ENCODE measurements around the gene PRPSAP2. TPM values are rescaled to one million over a fixed set of nuclear protein-coding genes. Genes with fewer than 3 reads are reported as not detected.
"Not testable (repeated sequence)": the region's sequence is repeated elsewhere in the genome, so short reads cannot be mapped to it uniquely, and the experiment has no call there.

The PRPSAP2 gene
- total and polyA plus RNA-seq, 9 donors: 21.9 to 32.1 (median 25.5) TPM

DNA sequence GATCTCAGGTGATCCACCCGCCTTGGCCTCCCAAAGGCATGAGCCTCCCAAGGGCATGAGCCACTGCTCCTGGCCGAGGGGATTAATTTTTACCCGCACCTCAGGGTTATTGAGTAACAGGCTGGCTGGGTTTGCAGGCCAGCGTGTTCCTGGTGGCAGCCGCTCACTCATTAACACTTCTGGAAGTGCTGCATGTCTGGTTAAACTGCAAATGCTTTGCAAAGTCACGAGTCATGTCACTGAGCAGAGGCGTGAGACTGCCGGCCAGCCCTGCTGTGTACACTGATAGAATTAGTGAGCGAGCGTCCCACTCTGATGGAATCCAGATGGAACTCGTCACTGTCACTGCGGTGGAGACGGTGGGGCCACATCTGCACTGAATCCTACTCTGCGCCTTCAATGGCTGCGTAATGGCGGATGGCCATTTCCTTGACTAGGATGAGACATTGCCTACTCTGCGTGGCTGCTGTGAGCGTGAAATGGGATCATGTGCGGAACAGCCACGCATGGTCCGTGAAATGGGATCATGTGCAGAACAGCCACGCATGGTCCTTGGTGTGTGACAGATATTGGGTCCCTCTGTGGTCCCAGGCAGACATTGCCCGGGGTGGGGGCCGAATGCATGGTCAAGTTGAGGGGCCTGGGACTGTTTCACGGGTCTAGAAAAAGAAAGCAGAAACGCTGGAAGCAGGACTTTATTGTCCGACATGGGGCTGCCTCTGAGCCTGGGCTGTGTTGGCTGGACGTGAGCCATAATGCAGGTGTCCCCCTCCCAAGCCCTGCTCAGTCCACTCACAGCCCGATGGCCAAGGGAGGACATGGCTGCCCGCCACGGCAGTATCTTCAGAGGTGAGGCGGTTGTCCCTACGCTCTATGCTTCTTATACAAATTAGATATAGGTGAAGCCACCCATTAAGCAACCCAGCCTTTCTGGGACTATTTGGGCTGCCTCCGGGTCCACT, 93.3 kb downstream of the PRPSAP2 start:
- H3K27me3 ChIP-seq (ENCODE audit: control insufficient read depth, insufficient read depth, low read length): peaks cover 6% of the 10 kb centered on the region
- no peaks in the 10 kb centered on the region for H3K4me1 ChIP-seq (ENCODE audit: control insufficient read depth, insufficient read depth, low read length)
- H3K36me3 ChIP-seq (ENCODE audit: control insufficient read depth, insufficient read depth, low read length): no peaks in the 10 kb centered on the region
- no peak overlapping the region for H3K4me3 ChIP-seq (ENCODE audit: low read length)
- no peak for DNase-seq
- H3K9me3 ChIP-seq (replicated peaks; ENCODE audit: control insufficient read depth, low read depth, low read length): no peaks in the 10 kb centered on the region
- no peak overlapping the region for H3K27ac ChIP-seq (ENCODE audit: low read length)
- 61% methylated on average over 29 of the region's 34 CpGs for WGBS (ENCODE audit: insufficient coverage)

DNA sequence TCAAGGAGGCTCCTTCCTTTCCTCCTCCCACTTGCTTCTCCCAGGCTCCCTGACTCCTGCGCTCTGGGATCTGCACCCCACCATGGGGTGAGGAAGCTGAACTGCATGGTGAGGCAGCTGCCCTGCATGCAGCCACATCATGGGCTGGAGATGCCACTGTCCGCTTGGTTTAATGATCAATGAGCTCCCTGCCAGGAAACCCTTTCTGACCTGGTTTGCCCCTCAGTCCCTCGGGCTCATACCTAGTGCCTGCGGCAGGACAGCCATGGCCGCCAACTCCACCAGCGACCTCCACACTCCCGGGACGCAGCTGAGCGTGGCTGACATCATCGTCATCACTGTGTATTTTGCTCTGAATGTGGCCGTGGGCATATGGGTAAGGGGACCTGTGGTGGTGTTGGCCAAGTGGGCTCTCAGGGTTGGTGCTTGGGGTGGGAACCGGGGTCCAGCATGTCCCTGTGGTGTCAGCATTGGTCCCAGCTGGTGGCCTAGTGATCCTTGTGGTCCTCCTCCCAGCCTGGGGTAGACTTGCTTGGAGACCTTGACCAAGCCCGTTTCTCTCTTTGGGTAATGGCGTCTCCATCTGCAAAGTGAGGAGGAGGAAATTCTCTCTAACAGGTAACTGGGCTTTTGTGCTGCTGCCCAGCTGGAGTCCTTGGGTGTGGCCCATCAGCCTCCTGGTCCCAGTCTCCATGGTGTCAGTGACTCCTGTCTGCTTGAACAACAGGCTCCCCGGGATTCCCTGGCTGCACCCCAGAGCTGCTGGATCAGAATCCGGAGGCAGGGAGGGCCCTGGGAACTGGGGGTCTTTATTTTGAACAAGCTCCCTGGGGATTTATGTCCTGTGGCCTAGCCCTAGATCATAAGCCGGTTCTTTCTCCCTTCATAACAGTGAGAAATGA, 94.3 kb downstream of the PRPSAP2 start, which contains the start of gene SLC5A10:
Gene SLC5A10 (plus strand): TSS at position 225 of the 902 bp plus-strand sequence. CDS start 41 bp downstream, at position 266.
- Histone ChIP-seq H3K36me3 (ENCODE audit: control insufficient read depth, insufficient read depth, low read length) (no peaks in the 10 kb centered on the region), H3K4me1 (ENCODE audit: control insufficient read depth, insufficient read depth, low read length) (no peaks in the 10 kb centered on the region), H3K27me3 (ENCODE audit: control insufficient read depth, insufficient read depth, low read length) (peaks cover 6% of the 10 kb centered on the region), H3K9me3 (replicated peaks; ENCODE audit: control insufficient read depth, low read depth, low read length) (no peaks in the 10 kb centered on the region), H3K4me3 (ENCODE audit: low read length) (no peak within 1 kb of the TSS), H3K27ac (ENCODE audit: low read length) (no peak within 1 kb of the TSS)
- WGBS (ENCODE audit: insufficient coverage): 68% methylated on average over 6 of the region's 17 CpGs
- DNase-seq: no peak

DNA sequence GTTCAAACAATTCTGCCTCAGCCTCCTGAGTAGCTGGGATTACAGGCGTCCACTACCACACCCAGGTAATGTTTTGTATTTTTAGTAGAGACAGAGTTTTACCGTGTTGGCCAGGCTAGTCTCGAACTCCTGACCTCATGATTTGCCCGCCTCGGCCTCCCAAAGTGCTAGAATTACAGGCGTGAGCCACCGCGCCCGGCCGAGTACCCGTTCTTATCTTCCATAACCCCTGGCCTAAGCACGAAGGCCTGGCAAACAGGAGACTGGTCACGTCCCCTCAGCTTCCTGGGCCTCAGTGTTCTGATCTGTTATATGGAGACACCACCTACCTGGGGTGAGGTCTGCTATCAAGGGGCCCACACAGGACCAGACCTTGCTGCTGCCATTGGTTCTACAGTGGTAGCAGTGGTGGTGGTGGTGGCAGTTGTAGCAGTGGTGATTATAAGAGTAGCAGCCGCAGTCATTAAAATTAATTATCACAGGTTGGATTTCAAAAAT, 95.3 kb downstream of the PRPSAP2 start:
- Histone ChIP-seq H3K4me3 (ENCODE audit: low read length) (no peak overlapping the region), H3K9me3 (replicated peaks; ENCODE audit: control insufficient read depth, low read depth, low read length) (no peaks in the 10 kb centered on the region), H3K4me1 (ENCODE audit: control insufficient read depth, insufficient read depth, low read length) (no peaks in the 10 kb centered on the region), H3K36me3 (ENCODE audit: control insufficient read depth, insufficient read depth, low read length) (no peaks in the 10 kb centered on the region), H3K27me3 (ENCODE audit: control insufficient read depth, insufficient read depth, low read length) (peaks cover 6% of the 10 kb centered on the region), H3K27ac (ENCODE audit: low read length) (no peak overlapping the region)
- DNase-seq: no peak
- WGBS (ENCODE audit: insufficient coverage): 92% methylated on average over 12 of the region's 14 CpGs

DNA sequence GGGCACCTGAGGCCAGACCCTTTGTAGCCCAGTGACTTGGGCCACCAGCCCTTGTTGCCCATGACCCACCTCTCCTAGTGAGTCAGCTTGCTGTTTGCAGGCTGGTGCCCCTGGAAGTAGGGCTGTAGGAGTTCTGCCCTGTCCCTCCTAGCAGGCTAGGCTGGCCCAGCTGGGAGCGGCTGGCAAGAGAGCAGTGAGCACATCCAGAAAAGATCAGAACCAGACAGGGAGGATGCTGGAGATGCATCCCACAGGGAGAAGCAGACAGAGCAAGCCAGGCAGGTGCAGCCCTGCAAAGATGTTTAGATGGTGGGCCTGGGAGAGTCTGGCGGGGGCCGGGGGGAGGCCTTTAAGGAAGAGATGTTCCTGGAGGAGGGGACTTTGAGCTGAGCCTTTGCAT, 96.4 kb downstream of the PRPSAP2 start:
- H3K9me3 ChIP-seq (replicated peaks; ENCODE audit: control insufficient read depth, low read depth, low read length): no peaks in the 10 kb centered on the region
- DNase-seq: no peak
- H3K4me1 ChIP-seq (ENCODE audit: control insufficient read depth, insufficient read depth, low read length): no peaks in the 10 kb centered on the region
- 58% methylated on average over 3 of the region's 3 CpGs for WGBS (ENCODE audit: insufficient coverage)
- peaks cover 6% of the 10 kb centered on the region for H3K27me3 ChIP-seq (ENCODE audit: control insufficient read depth, insufficient read depth, low read length)
- no peak overlapping the region for H3K4me3 ChIP-seq (ENCODE audit: low read length)
- no peak overlapping the region for H3K27ac ChIP-seq (ENCODE audit: low read length)
- H3K36me3 ChIP-seq (ENCODE audit: control insufficient read depth, insufficient read depth, low read length): no peaks in the 10 kb centered on the region

DNA sequence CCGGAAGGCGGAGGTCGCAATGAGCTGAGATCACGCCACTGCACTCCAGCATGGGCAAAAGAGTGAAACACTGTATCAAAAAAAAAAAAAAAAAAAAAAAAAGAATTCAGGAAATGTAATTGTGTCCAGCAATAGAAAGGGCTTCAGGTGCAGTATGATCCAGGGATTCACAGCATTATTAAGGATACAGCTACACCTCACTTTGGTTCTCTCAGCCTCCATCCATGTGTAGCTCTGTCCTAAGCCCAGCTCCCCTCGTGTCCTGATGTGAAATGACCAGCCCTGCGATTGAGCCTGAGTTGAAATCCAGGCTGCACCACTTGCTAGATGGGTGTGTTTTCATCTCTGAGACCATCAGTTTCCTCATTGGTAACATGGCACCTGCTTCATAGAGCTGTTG, 97.1 kb downstream of the PRPSAP2 start:
- no peak for DNase-seq
- no peaks in the 10 kb centered on the region for H3K36me3 ChIP-seq (ENCODE audit: control insufficient read depth, insufficient read depth, low read length)
- WGBS (ENCODE audit: insufficient coverage): 80% methylated on average over 2 of the region's 6 CpGs
- H3K27ac ChIP-seq (ENCODE audit: low read length): no peak overlapping the region
- no peak overlapping the region for H3K4me3 ChIP-seq (ENCODE audit: low read length)
- no peaks in the 10 kb centered on the region for H3K4me1 ChIP-seq (ENCODE audit: control insufficient read depth, insufficient read depth, low read length)
- peaks cover 4% of the 10 kb centered on the region for H3K27me3 ChIP-seq (ENCODE audit: control insufficient read depth, insufficient read depth, low read length)
- no peaks in the 10 kb centered on the region for H3K9me3 ChIP-seq (replicated peaks; ENCODE audit: control insufficient read depth, low read depth, low read length)

DNA sequence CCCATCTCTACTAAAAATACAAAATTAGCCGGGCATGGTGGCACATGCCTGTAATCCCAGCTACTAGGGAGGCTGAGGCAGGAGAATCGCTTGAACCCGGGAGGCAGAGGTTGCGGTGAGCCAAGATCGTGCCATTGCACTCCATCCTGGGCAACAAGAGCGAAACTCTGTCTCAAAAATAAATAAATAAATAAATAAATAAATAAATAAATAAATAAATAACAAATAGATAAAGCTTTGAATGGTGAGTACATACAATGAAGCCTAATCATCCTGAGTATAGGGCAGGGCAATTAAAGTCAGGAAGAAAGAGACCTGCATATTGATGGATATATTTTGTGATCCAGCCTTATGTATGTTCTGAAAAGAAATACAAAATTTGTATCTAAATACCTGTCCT, 98.1 kb downstream of the PRPSAP2 start:
- H3K27me3 ChIP-seq (ENCODE audit: control insufficient read depth, insufficient read depth, low read length); H3K4me3 ChIP-seq (ENCODE audit: low read length); H3K4me1 ChIP-seq (ENCODE audit: control insufficient read depth, insufficient read depth, low read length); H3K36me3 ChIP-seq (ENCODE audit: control insufficient read depth, insufficient read depth, low read length); DNase-seq; H3K27ac ChIP-seq (ENCODE audit: low read length); H3K9me3 ChIP-seq (replicated peaks; ENCODE audit: control insufficient read depth, low read depth, low read length): not testable (repeated sequence)
- WGBS (ENCODE audit: insufficient coverage): no CpG with 5 or more reads among the region's 6 CpGs

DNA sequence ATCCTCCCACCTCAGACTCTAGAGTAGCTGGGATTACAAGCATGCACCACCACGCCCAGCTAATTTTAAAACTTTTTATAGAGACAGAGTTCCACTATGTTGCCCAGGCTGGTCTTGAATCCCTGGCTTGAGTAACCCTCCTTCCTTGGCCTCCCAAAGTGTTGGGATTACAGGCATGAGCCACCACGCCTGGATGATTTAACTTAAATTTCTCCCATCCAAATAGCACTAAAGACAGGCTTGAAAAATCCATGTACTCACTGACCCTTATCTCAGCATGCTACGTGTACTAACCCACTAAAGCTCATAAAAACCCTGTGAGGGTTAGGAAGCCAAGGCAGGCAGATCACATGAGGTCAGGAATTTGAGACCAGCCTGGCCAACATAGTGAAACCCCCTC, 98.7 kb downstream of the PRPSAP2 start:
- Histone ChIP-seq H3K4me3 (ENCODE audit: low read length) (no peak overlapping the region), H3K27ac (ENCODE audit: low read length) (no peak overlapping the region), H3K4me1 (ENCODE audit: control insufficient read depth, insufficient read depth, low read length) (peaks cover 7% of the 10 kb centered on the region), H3K9me3 (replicated peaks; ENCODE audit: control insufficient read depth, low read depth, low read length) (no peaks in the 10 kb centered on the region), H3K27me3 (ENCODE audit: control insufficient read depth, insufficient read depth, low read length) (no peaks in the 10 kb centered on the region), H3K36me3 (ENCODE audit: control insufficient read depth, insufficient read depth, low read length) (no peaks in the 10 kb centered on the region)
- no peak for DNase-seq
- 81% methylated on average over 2 of the region's 3 CpGs for WGBS (ENCODE audit: insufficient coverage)

DNA sequence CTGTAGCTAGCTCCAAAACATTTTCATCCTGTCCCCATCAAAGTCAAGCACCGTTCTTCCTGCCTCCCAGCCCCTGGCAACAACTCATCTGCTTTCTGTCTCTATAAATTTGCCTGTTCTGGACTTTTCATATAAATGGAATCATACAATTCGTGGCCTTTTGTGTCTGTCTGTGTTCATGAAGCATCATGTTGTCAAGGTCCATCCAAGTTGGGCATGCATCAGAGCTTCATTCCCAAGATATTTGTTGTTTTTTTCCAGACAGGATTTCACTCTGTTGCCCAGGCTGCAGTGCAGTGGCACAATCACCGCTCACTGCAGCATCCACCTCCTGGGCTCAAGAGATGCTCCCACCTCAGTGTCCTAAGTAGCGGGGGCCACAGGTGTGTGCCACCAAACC, 99.9 kb downstream of the PRPSAP2 start:
- Histone ChIP-seq H3K4me3 (ENCODE audit: low read length) (no peak overlapping the region), H3K4me1 (ENCODE audit: control insufficient read depth, insufficient read depth, low read length) (peaks cover 7% of the 10 kb centered on the region), H3K9me3 (replicated peaks; ENCODE audit: control insufficient read depth, low read depth, low read length) (no peaks in the 10 kb centered on the region), H3K27ac (ENCODE audit: low read length) (no peak overlapping the region), H3K36me3 (ENCODE audit: control insufficient read depth, insufficient read depth, low read length) (no peaks in the 10 kb centered on the region), H3K27me3 (ENCODE audit: control insufficient read depth, insufficient read depth, low read length) (no peaks in the 10 kb centered on the region)
- WGBS (ENCODE audit: insufficient coverage): 83% methylated on average over 4 of the region's 4 CpGs
- DNase-seq: no peak

DNA sequence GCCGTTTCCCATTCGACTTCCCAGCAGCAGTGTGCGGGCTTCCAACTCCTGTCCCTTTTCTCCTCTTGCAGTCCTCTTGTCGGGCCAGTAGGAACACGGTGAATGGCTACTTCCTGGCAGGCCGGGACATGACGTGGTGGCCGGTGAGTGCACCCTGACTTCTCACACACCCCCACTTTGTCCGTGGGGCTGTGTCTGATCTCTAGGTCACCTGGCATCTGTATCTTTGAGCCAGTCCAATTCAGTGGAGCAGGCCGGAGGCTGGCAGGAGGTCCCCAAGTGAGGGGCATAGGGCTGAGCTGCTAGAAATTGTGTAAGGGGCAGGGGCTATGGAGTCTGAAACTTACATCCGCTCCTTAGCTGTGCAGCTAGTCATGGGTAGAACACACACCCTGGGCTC, 100.7 kb downstream of the PRPSAP2 start:
- Histone ChIP-seq H3K4me1 (ENCODE audit: control insufficient read depth, insufficient read depth, low read length) (peaks cover 7% of the 10 kb centered on the region), H3K36me3 (ENCODE audit: control insufficient read depth, insufficient read depth, low read length) (no peaks in the 10 kb centered on the region), H3K9me3 (replicated peaks; ENCODE audit: control insufficient read depth, low read depth, low read length) (no peaks in the 10 kb centered on the region), H3K27me3 (ENCODE audit: control insufficient read depth, insufficient read depth, low read length) (no peaks in the 10 kb centered on the region), H3K4me3 (ENCODE audit: low read length) (no peak overlapping the region), H3K27ac (ENCODE audit: low read length) (no peak overlapping the region)
- DNase-seq: no peak
- 79% methylated on average over 6 of the region's 11 CpGs for WGBS (ENCODE audit: insufficient coverage)
